Middle frontal gyrus (tissue), 1 donor: ENCODE measurements around the gene CALM1.

Experiments used
- DNase-seq: peaks from one replicate; pipeline ENCODE4 v3.0.0-alpha.2; 2015; ENCODE audit warnings: low spot score; ENCODE audit errors: extremely low spot score

Gene CALM1

GRCh38 chr14:90396341-90397339, at the start of gene CALM1:
CALM1 (plus strand) TSS chr14:90397029; CDS start chr14:90397231, 202 bp downstream.
- DNase-seq: peak; percentile 86

- no peak for DNase-seq
Observed at GRCh38 chr14:90348270-90348669, 48.6 kb upstream of the CALM1 start.

DNA sequence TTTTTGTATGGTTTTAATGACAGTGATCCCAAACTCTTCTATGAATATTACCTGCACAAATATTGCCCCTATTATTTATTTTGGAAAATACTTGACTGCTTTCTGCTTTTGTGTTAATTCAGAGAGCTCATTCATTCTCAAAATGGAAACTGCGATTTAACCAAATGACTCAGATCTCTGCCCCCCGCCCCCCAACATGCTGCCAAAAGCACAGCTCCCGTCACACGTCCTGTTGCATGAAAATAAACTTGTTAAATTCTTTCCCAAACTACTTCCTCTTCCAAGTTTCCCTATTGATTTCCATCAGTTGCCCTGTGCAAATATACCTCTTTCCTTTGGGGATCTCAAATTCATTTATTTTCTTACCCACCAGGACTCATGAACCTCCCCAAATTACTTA, 47.1 kb upstream of the CALM1 start:
- no peak for DNase-seq

- no peak for DNase-seq
Observed at GRCh38 chr14:90354551-90355298, 42.1 kb upstream of the CALM1 start.

DNA sequence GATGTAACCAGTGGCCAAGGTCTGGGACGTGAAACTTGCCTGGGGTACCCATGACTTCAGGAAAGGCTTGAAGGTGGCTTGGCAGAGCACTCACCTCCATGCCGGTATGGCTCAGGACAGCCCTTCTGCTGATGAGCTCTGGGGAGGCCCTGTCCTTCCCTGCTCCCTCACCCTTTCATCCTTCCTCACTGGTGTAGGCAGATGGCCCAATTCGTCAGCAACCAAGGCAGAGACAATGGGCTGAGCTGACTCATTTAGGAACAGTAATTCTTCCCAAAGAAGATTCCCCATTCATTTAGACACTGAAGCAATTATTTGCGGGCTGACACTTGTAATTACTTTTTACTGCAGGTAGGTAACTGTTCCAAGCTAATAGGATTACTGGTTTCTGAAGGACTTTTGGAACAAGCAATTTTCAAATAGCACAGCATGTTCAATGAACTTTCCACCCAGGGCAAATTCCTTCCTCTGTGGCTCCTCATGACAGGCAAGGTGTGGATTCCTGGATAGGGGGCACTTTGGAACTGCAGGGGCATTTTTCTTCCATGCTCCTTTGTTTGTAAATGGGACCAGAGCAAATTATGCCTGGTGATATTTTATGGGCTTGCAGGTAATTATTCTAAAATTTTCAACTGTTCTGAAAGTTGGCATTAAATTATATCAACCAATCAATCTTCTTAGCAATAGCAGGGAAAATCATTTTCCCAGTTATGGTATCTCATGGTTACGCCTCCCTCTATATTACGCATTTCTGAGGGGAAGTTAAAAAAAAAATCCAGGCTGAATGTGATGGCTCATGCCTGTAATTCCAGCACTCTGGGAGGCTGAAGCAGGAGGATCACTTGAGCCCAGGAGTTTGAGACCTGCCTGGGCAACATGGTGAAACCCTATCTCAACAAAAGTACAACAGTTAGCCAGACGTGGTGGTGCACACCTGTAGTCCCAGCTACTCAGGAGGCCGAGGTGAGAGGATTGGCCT, 41.0 kb upstream of the CALM1 start:
- no peak for DNase-seq

DNA sequence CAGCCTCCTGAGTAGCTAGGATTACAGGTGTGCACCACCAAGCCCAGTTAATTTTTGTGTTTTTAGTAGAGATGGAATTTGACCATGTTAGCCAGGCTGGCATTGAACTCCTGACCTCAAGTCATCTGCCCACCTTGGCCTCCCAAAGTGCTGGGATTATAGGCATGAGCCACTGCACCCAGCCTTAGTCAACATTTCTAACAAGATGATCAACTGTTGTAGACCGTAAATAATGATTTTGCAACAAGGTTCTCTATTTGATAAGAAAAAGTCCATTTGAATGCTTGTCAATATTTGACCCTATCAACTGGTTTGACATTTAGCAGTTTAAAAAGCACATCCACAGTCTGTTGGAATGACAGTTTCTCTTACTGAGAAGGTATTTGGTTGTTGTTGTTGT, 39.9 kb upstream of the CALM1 start:
- DNase-seq: no peak

- DNase-seq: no peak
Observed at GRCh38 chr14:90358359-90358758, 38.5 kb upstream of the CALM1 start.

DNA sequence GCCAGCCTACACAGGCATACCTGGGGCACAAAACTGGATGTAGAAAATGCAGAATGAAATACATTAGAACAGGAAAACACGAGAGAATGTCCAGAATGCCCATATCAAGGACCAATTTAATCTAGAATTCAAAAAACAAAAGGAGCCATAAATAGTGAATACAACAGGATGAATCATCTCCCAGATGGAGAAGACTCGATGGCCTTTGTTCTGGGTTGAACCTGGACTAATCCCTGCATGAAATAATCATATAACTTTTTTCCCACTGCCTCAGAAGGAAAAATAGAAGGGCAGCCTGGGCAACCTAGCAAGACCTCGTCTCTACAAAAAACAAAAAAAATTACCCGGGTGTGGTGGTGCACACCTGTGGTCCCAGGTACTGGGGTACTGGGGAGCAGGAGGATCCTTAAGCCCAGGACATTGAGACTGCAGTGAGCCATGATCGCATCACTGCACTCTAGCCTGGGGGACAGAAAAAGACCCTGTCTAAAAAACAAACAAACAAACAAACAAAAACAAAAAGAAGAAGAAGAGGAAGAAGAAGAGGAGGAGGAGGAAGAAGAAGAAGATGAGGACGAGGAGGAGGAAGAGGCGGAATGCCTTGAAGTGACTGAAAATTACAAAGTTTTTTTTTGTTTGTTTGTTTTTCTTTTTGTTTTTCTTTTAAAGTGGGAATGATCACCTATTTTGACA, 34.8 kb upstream of the CALM1 start:
- DNase-seq: no peak

GRCh38 chr14:90362558-90362896, 34.3 kb upstream of the CALM1 start:
- DNase-seq: no peak

GRCh38 chr14:90368946-90369721, 27.7 kb upstream of the CALM1 start:
- DNase-seq: no peak

GRCh38 chr14:90373887-90374286, 22.9 kb upstream of the CALM1 start:
- no peak for DNase-seq

GRCh38 chr14:90374813-90375212, 22.0 kb upstream of the CALM1 start:
- DNase-seq: no peak

DNA sequence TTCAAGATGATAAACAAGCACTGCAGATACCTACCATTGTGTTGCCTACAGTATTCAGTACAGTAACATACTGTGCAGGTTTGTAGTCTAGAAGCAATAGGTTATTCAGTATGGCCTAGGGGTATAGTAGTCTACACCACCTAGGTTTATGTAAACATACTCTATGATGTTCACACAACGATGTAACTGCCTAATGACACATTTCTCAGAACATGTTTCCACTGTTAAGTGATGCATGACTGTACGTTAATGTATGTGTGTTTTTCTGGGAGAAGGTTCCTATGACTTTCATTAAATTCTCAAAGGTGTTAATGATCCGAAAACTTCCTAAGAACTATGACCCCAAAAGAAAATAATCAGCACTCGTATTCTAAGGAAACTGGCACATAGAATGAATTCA, 20.9 kb upstream of the CALM1 start:
- no peak for DNase-seq

DNA sequence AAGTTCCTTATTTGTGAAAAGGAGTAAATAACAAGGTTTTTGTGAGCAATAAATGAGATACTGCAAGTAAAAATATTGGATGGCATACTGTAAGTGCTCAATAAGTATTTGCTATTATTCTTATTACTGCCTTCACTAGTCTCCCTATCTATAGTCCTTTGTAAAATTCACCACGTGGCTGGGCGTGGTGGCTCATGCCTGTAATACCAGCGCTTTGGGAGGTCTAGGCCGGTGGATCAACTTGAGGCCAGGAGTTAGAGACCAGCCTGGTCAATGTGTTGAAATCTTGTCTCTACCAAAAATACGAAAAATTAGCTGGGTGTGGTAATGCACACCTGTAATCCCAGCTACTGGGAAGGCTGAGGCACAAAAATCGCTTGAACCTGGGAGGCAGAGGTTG, 18.6 kb upstream of the CALM1 start:
- no peak for DNase-seq

GRCh38 chr14:90379106-90379505, 17.7 kb upstream of the CALM1 start:
- DNase-seq: no peak

GRCh38 chr14:90381011-90381786, 15.6 kb upstream of the CALM1 start:
- DNase-seq: peak; percentile 81

- no peak for DNase-seq
Observed at GRCh38 chr14:90381999-90382451, 14.8 kb upstream of the CALM1 start.

GRCh38 chr14:90382491-90383125, 14.2 kb upstream of the CALM1 start:
- peak; percentile 67 for DNase-seq
